D721Med (cell line): ENCODE measurements around the gene ACP4.

ENCODE experiments used
- DNase-seq: peaks from one replicate; pipeline ENCODE4 v3.0.0; 2011; ENCODE audit warnings: low spot score; ENCODE audit not compliant: insufficient read length
- FAIRE-seq: peaks from 2 replicates; lab custom pipeline; 2011; peaks lifted over from hg19 to GRCh38; lab: Jason Lieb, UNC
- CTCF ChIP-seq: IDR thresholded peaks from 2 replicates; pipeline ENCODE4 v1.5.1; 2012; ENCODE audit warnings: mild to moderate bottlenecking, control low read depth; ENCODE audit not compliant: insufficient read depth; ENCODE audit errors: missing control alignments

Gene ACP4

DNA sequence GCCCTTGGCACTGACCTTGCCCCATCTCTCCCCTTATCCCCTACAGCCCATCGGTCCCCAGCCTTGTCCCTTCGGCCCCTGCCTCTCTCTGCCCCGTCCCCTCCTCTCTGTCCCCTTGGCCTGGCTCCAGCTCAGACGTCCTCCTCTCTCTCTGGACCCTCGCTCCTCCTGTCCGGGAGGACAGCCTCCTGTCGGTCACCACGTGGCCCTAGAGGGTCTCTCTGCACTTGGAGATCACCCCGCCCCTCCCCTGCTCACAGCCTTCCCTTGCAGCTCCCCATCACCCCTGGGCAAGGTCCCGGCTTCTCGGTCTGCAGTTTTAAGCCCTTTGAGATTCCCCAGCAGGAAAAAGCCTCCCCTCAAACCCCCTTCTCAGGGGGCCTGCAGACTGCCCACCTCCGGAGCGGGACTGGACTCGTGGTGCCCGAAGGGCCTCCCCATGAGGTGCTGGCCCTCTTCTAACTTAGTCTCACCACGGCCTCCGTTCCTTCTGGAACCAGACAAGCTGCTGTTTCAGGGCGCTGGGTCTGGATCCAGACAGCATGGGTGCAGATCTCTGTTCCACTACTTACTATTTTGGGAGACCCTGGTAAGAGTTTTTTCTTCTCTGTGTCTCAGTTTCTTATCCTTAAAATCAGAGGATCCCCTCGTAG lies 46.5 kb downstream of the ACP4 start:
- FAIRE-seq (no peak), DNase-seq (no peak)
- no peak for TF ChIP-seq CTCF

GRCh38 chr19:50837300-50837699 lies 47.1 kb downstream of the ACP4 start:
- no peak for DNase-seq
- TF ChIP-seq CTCF, result no peak
- FAIRE-seq, result no peak

GRCh38 chr19:50838239-50838638 lies 48.0 kb downstream of the ACP4 start:
- no peak for TF ChIP-seq CTCF
- DNase-seq, result no peak

GRCh38 chr19:50839712-50840655 lies 49.8 kb downstream of the ACP4 start:
- TF ChIP-seq CTCF, result no peak
- FAIRE-seq, result no peak
- DNase-seq, result no peak

More at GRCh38 chr19:50838239-50838638, 48.0 kb downstream of the ACP4 start:
- FAIRE-seq, result no peak

- FAIRE-seq (no peak), DNase-seq (no peak)
- no peak for TF ChIP-seq CTCF
Measured at GRCh38 chr19:50842130-50842529, 51.9 kb downstream of the ACP4 start.

- DNase-seq, result no peak
- FAIRE-seq, result no peak
- TF ChIP-seq CTCF, result no peak
Measured at GRCh38 chr19:50843205-50843604, 53.0 kb downstream of the ACP4 start.

DNA sequence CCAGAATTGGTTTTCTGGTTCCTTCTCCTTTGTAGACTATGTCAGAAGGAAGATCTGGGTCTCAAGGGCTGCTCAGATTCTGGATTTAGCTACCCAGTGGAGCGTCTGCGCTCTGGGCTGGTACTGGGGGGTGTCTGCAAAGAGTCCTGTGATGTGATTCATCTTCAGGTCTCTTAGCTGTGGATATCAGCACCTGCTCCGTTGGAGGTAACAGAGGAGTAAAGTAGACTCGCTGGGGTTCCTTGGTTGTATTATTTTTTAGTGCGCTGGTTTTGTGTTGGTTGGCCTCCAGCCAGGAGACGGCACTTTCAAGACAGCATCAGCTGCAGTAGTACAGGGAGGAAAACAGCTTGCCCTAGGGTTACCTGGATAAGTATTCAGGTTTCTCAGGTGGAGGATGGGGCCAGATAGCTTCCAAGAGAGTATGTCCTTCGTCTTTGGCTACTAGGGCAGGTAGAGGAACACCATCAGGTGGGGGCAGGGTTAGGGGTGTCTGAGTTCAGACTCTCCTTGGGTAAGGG lies 53.5 kb downstream of the ACP4 start:
- DNase-seq (no peak), FAIRE-seq (no peak)
- TF ChIP-seq CTCF, result no peak
